ENCODE measurements around the gene INPP5A.

Gene INPP5A

GRCh38 chr10:132574783-132575319, 37.3 kb downstream of the INPP5A start:
- Mint-ChIP-seq H3K36me3 (ENCODE audit: low read depth) (no peaks in the 10 kb centered on the region), H3K27me3 (ENCODE audit: low read depth) (no peaks in the 10 kb centered on the region), H3K9me3 (no peaks in the 10 kb centered on the region), H3K27ac (peak overlapping the region; percentile 46 to 76 (median 59)), H3K4me3 (no peak overlapping the region), H3K4me1 (peaks cover 23% of the 10 kb centered on the region)
- no peak for TF ChIP-seq CTCF (IDR thresholded peaks at IDR 0.05; ENCODE audit: unreplicated experiment in 3 of 3)

DNA sequence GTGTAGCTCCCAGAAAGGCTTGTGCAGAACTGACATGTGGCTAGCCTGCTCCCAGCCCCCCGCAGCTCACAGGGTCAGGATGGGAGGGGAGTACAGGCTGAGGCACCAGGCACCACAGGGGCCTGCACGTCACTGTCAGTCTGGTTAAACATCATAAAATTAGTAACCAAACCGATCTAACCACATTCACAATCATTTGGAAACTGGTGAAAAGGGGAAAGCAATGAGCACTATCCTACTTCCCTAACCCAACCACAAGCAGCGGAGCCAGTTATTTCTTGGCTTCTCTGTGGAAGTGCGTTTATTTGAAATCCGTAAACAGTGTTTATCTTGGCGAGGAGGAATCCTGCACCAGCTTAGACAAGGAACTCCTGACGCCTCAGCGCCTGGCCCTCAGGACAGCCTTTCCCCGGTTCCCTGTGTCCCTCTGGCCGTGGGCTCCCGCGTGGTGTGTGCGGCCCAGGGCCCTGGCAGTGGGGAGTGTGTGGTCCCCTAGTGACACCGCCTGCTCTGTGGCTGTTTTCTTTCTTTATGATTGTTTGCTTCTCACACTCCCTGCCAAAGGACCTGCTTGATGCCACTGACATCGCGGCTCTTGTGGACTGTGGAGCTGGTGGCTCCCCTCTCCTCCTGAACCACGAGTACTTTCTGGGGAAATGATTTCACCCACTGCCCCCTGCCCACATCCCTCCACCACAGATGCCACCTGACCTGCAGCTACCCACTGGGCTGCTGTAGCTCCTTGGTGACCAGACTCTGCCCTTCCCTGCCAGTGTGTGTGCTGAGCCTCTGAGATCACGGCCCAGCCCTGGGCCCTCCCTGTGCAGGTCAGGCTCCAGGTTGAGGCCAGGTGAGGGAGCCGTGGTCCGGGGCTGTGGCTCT, 38.0 kb downstream of the INPP5A start:
- H3K9me3 Mint-ChIP-seq, result no peaks in the 10 kb centered on the region
- TF ChIP-seq CTCF (IDR thresholded peaks at IDR 0.05; ENCODE audit: unreplicated experiment in 3 of 3), result no peak
- no peaks in the 10 kb centered on the region for H3K36me3 Mint-ChIP-seq (ENCODE audit: low read depth)
- peak overlapping the region; percentile 46 to 76 (median 59) for H3K27ac Mint-ChIP-seq
- peaks cover 30% of the 10 kb centered on the region for H3K4me1 Mint-ChIP-seq
- no peaks in the 10 kb centered on the region for H3K27me3 Mint-ChIP-seq (ENCODE audit: low read depth)
- H3K4me3 Mint-ChIP-seq, result peak overlapping the region in 1 of 3 experiments; percentile 22

DNA sequence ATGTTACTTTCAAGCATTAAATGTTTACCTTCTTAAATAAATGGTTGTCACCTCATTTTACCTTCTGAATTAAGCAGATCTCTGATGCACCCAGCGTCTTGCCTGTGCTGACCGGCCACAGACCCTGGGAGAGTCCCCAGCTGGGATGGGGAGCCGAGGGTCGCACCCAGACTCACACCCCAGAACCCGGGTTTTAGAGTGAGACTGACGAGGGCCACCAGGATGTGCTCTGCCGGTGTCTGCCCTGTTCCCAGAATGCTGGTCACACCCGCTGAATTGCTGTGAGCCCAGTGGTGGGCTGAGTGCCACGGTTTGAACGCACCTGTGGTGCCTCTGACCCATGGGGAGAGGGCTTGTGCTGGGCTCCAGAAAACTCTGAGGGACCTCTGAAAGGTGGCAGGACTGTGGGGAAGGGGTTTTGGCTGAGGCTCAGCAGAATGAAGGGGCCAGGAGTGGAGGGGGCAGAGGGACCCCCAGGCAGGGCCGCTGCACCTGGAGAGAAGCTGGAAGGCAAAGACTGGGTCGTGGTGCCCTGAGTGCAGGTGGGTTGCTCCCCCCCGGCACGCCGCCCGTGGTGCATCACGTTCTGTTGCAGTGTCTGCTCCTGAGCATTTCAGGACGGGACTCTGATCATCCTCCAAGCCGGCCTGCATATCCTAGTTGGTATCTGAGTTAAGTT, 39.2 kb downstream of the INPP5A start:
- no peaks in the 10 kb centered on the region for H3K9me3 Mint-ChIP-seq
- H3K27ac Mint-ChIP-seq, result no peak overlapping the region
- H3K4me3 Mint-ChIP-seq, result no peak overlapping the region
- TF ChIP-seq CTCF (IDR thresholded peaks at IDR 0.05; ENCODE audit: unreplicated experiment in 3 of 3), result no peak
- H3K36me3 Mint-ChIP-seq (ENCODE audit: low read depth), result peaks cover 7% of the 10 kb centered on the region
- H3K4me1 Mint-ChIP-seq, result peaks cover 41% of the 10 kb centered on the region
- no peaks in the 10 kb centered on the region for H3K27me3 Mint-ChIP-seq (ENCODE audit: low read depth)

DNA sequence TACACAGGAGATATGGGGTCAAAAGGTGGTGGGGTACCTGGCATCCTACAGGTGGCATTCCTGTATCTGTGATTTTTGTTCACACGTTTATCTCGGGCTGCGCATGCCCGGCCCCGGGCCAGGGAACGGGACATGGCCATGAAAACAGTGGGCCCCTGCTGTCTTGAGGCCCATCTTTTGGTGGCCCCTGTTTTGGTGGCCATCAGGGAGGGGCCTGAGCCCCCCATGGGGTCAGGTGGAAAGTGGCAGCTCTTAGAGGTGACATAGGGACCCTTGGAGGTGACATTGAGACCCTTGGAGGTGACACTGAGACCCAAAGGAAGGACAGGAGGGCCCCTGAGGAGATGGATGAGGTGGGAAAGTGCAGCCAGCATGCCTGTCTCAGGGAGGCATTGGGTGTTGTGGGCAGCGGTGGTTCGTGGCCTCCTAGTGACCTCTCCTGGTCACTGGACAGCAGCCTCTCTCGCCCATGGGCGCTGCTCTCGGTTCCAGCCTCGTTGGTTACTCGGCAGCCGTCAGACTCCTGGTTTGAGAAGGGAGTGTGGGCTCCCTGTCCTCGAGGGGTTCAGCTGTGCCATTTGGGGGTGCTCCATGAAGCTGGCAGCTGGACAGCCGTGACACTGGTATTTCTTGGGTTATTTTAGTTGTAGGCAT, 39.9 kb downstream of the INPP5A start:
- no peaks in the 10 kb centered on the region for H3K9me3 Mint-ChIP-seq
- H3K36me3 Mint-ChIP-seq (ENCODE audit: low read depth), result peaks cover 7% of the 10 kb centered on the region
- H3K27me3 Mint-ChIP-seq (ENCODE audit: low read depth), result no peaks in the 10 kb centered on the region

More for the DNA sequence above, 39.9 kb downstream of the INPP5A start:
- peaks cover 46% of the 10 kb centered on the region for H3K4me1 Mint-ChIP-seq
- no peak overlapping the region for H3K4me3 Mint-ChIP-seq
- H3K27ac Mint-ChIP-seq, result no peak overlapping the region
- peak in 1 of 3 experiments; percentile 27 for TF ChIP-seq CTCF (IDR thresholded peaks at IDR 0.05; ENCODE audit: unreplicated experiment in 3 of 3)

Measured in nephron (organoid).